Natural killer cell (primary cell): ENCODE results near the gene PDLIM4. TPM values are rescaled to one million over a fixed set of nuclear protein-coding genes. Genes with fewer than 3 reads are reported as not detected.
A peak's percentile ranks its signal among the peaks of the same experiment; 100 is the strongest.

Source experiments
- ATAC-seq, 3 donors: fragments of 150-1000 bp in 2 of 3; fragments of 200-7000 bp in 1 of 3; cut with Tn5 transposase; 1 replicate in 1 of 3; 2 replicates in 2 of 3; pipeline ENCODE4 v1.10.0; 2021; ENCODE audit warnings: mild to moderate bottlenecking in 2 of 3, moderate library complexity in 2 of 3
- DNase-seq, 2 donors: peaks; one replicate each; pipeline versions ENCODE4 v3.0.0 to v3.0.0-alpha.2; 2013 to 2021; ENCODE audit warnings: mixed read lengths in 1 of 2
- H3K27ac ChIP-seq: one replicate; pipeline ENCODE4 v1.5.1; 2013; ENCODE audit warnings: mild to moderate bottlenecking, low read length
- H3K27me3 ChIP-seq: one replicate; pipeline ENCODE4 v1.6.1; 2013; ENCODE audit warnings: low read length; ENCODE audit not compliant: control insufficient read depth, insufficient read depth
- H3K36me3 ChIP-seq: one replicate; pipeline ENCODE4 v1.6.1; 2013; ENCODE audit warnings: low read length; ENCODE audit not compliant: control insufficient read depth, insufficient read depth
- H3K4me1 ChIP-seq: one replicate; pipeline ENCODE4 v1.6.1; 2013; ENCODE audit warnings: low read length; ENCODE audit not compliant: control insufficient read depth, insufficient read depth
- H3K4me3 ChIP-seq: one replicate; pipeline ENCODE4 v1.5.1; 2013; ENCODE audit warnings: low read length
- H3K9me3 ChIP-seq: one replicate; pipeline ENCODE4 v1.6.1; 2013; ENCODE audit warnings: low read length; ENCODE audit not compliant: control insufficient read depth, insufficient read depth
- H3K27ac Mint-ChIP-seq, 2 donors: one replicate each; pipeline ENCODE4 v1.8.0; 2022; ENCODE audit warnings: mild to moderate bottlenecking in 2 of 2, mixed read lengths in 2 of 2, moderate library complexity in 1 of 2
- H3K27me3 Mint-ChIP-seq, 2 donors: one replicate each; pipeline ENCODE4 v1.8.0; 2022; ENCODE audit warnings: low read depth in 2 of 2, mixed read lengths in 2 of 2
- H3K36me3 Mint-ChIP-seq: one replicate; pipeline ENCODE4 v1.8.0; 2022; ENCODE audit warnings: mixed read lengths
- H3K4me1 Mint-ChIP-seq, 2 donors: one replicate each; pipeline ENCODE4 v1.8.0; 2022; ENCODE audit warnings: mixed read lengths in 2 of 2
- H3K4me3 Mint-ChIP-seq: one replicate; pipeline ENCODE4 v1.8.0; 2022; ENCODE audit warnings: mild to moderate bottlenecking, moderate library complexity, mixed read lengths
- H3K9me3 Mint-ChIP-seq, 2 donors: one replicate each; pipeline ENCODE4 v1.8.0; 2022; ENCODE audit warnings: mixed read lengths in 2 of 2
- WGBS: methylation state at CpG from one replicate; pipeline ENCODE4 v1.1.7; 2013; ENCODE audit warnings: missing lambda C conversion rate; ENCODE audit not compliant: insufficient coverage; 5-methylcytosine and 5-hydroxymethylcytosine counted together
- intact Hi-C: fragments of 100-400 bp; cut with micrococcal nuclease; formaldehyde crosslinking; loops from one replicate; pipeline ENCODE4 v1.14.2; 2022
- total RNA-seq, 4 donors: library from RNA; stranded (reverse); fragments of 120-200 nt in 1 of 4; gene quantifications; one replicate each; pipeline versions ENCODE4 v1.2.3 to v1.2.4, GENCODE V29; 2013 to 2022
- TF ChIP-seq, protein P1 (sequence below): fragments of 200-600 bp; IDR thresholded peaks from one replicate; pipeline ENCODE4 v1.8.0; 2022; ENCODE audit warnings: antibody characterized with exemption

The PDLIM4 gene
- total RNA-seq, 3 donors from 2014 or later (not counting 1 experiment from before 2014, with no cell fraction given): not detected

- H3K27ac ChIP-seq: no peak overlapping the region
- no peaks in the 10 kb centered on the region for H3K36me3 Mint-ChIP-seq
- ATAC-seq: no peak
- no peak overlapping the region for H3K4me3 ChIP-seq
- H3K9me3 Mint-ChIP-seq: no peaks in the 10 kb centered on the region
- H3K27ac Mint-ChIP-seq: no peak overlapping the region
- no peaks in the 10 kb centered on the region for H3K4me1 ChIP-seq
- DNase-seq: no peak
- H3K9me3 ChIP-seq: no peaks in the 10 kb centered on the region
- WGBS: 93% methylated on average over 1 of the region's 1 CpG
- H3K36me3 ChIP-seq: no peaks in the 10 kb centered on the region
- H3K27me3 Mint-ChIP-seq: no peaks in the 10 kb centered on the region
- no peaks in the 10 kb centered on the region for H3K4me1 Mint-ChIP-seq
- intact Hi-C loops: no loop called here
- TF ChIP-seq, protein P1, sequence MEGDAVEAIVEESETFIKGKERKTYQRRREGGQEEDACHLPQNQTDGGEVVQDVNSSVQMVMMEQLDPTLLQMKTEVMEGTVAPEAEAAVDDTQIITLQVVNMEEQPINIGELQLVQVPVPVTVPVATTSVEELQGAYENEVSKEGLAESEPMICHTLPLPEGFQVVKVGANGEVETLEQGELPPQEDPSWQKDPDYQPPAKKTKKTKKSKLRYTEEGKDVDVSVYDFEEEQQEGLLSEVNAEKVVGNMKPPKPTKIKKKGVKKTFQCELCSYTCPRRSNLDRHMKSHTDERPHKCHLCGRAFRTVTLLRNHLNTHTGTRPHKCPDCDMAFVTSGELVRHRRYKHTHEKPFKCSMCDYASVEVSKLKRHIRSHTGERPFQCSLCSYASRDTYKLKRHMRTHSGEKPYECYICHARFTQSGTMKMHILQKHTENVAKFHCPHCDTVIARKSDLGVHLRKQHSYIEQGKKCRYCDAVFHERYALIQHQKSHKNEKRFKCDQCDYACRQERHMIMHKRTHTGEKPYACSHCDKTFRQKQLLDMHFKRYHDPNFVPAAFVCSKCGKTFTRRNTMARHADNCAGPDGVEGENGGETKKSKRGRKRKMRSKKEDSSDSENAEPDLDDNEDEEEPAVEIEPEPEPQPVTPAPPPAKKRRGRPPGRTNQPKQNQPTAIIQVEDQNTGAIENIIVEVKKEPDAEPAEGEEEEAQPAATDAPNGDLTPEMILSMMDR: no peak
- no peaks in the 10 kb centered on the region for H3K27me3 ChIP-seq
- no peak overlapping the region for H3K4me3 Mint-ChIP-seq
Observed at GRCh38 chr5:132237141-132237540, 20.4 kb upstream of the PDLIM4 start.

DNA sequence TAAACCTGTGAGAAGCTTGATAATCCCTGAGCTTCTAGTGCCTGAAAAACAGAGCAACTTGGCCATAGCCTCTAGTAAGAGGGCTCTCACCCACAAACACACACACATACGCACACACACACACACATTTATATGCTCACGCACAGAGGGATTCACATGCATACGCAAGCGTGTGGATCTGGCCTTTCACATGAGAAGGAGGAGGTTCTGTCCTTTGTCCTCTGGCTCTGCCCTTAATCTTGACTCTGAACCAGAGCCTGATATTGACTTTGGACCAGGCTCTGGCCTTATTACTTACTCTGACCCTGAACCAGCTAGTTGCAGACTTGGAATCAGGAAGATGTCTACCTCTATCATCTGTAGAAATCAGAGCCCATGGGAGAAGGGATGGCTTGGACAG lies 19.8 kb upstream of the PDLIM4 start:
- intact Hi-C loops: loop anchor here (1.0 kb wide), 1 partner anchor 264 kb away; no protein-coding TSS in a partner anchor
- Mint-ChIP-seq H3K4me1 (no peaks in the 10 kb centered on the region), H3K27me3 (peaks cover 0 to under 1% of the 10 kb centered on the region in 2 donors)

GRCh38 chr5:132238169-132238744 lies 19.2 kb upstream of the PDLIM4 start:
- no peaks in the 10 kb centered on the region for H3K4me1 Mint-ChIP-seq
- TF ChIP-seq, protein P1: peak; percentile 81

More for the DNA sequence above, 19.8 kb upstream of the PDLIM4 start:
- no peaks in the 10 kb centered on the region for H3K27me3 ChIP-seq
- 96% methylated on average over 4 of the region's 4 CpGs for WGBS
- H3K27ac ChIP-seq: no peak overlapping the region
- H3K9me3 ChIP-seq: no peaks in the 10 kb centered on the region
- no peak overlapping the region for H3K27ac Mint-ChIP-seq
- H3K4me3 Mint-ChIP-seq: no peak overlapping the region
- H3K36me3 Mint-ChIP-seq: no peaks in the 10 kb centered on the region
- H3K4me3 ChIP-seq: no peak overlapping the region
- TF ChIP-seq, protein P1: no peak
- DNase-seq (no peak), ATAC-seq (no peak)
- H3K36me3 ChIP-seq: no peaks in the 10 kb centered on the region
- no peaks in the 10 kb centered on the region for H3K4me1 ChIP-seq
- H3K9me3 Mint-ChIP-seq: no peaks in the 10 kb centered on the region

More at GRCh38 chr5:132238169-132238744, 19.2 kb upstream of the PDLIM4 start:
- ATAC-seq (peak; percentile 67 to 90 (median 89)), DNase-seq (peak; percentile 63 to 78)
- Histone ChIP-seq H3K9me3 (peaks cover 2% of the 10 kb centered on the region), H3K27ac (no peak overlapping the region), H3K27me3 (no peaks in the 10 kb centered on the region), H3K36me3 (no peaks in the 10 kb centered on the region), H3K4me1 (no peaks in the 10 kb centered on the region), H3K4me3 (no peak overlapping the region)
- intact Hi-C loops: loop anchor here (1.0 kb wide), 1 partner anchor 263 kb away; no protein-coding TSS in a partner anchor
- H3K27me3 Mint-ChIP-seq: peaks cover 3 to 7% of the 10 kb centered on the region in 2 donors
- WGBS: 15% methylated on average over 1 of the region's 1 CpG
- no peak overlapping the region for H3K4me3 Mint-ChIP-seq
- no peaks in the 10 kb centered on the region for H3K9me3 Mint-ChIP-seq
- no peak overlapping the region for H3K27ac Mint-ChIP-seq
- H3K36me3 Mint-ChIP-seq: no peaks in the 10 kb centered on the region
